ENCODE measurements around the gene DCBLD2. TPM values are rescaled to one million over a fixed set of nuclear protein-coding genes. Genes with fewer than 3 reads are reported as not detected.
"Not testable (repeated sequence)": the region's sequence is repeated elsewhere in the genome, so short reads cannot be mapped to it uniquely, and the experiment has no call there.

DCBLD2 gene
- total RNA-seq, 1 experiment from 2014 or later = 33.6 TPM

DNA sequence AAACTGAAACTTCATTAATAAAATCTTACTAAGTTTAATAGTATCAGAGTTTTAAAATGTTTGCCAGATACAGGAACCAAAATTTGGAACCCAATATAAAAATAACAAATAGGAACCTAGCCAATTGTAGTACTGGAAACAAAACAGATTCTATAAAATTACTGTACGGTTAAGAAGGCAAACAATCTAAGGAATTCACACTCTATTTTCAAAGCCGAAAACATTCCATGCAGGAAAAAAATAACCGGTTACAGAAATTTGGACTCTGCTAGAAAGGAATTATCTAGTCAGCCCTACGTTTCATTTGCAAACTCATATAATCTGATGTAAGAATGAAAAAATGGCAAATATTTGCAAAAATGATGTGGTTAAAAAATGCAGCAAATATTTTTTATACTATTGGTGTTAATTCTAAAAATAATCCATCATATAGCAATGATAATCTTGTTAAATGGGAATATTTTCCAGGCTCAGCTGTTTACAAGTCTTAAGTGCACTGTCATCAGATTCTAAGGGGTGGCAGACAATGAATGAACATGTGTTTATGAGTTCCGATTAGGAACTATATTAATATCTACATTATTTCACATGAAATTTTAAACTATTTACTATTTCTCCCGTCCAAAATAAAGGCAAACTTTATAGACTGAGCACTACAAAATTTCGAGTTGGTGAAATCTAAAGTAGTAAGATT lies 58.1 kb downstream of the DCBLD2 start:
- POLR2A ChIA-PET (ENCODE audit: low non-redundant PET) = no interaction called here
- Histone ChIP-seq H3K4me1 (ENCODE audit: insufficient read depth, low read length, poor library complexity, severe bottlenecking) (no peaks in the 10 kb centered on the region), H3K27me3 (replicated peaks; ENCODE audit: insufficient read depth, low read depth, low read length, poor library complexity) (no peaks in the 10 kb centered on the region), H3K36me3 (ENCODE audit: insufficient read depth, low read length, poor library complexity, severe bottlenecking) (no peaks in the 10 kb centered on the region), H3K9me3 (ENCODE audit: low read depth, low read length, poor library complexity, severe bottlenecking) (peaks cover 4% of the 10 kb centered on the region), H3K4me3 (ENCODE audit: low read depth, low read length, poor library complexity, severe bottlenecking) (no peak overlapping the region), H3K27ac (ENCODE audit: low read depth, low read length, poor library complexity, severe bottlenecking) (no peak overlapping the region)
- DNase-seq (ENCODE audit: low spot score) = no peak
- BruUV-seq (replicated peaks) = no TSS peak
- intact Hi-C loops (cut with micrococcal nuclease; ENCODE audit: unreplicated experiment) = no loop called here
- TF ChIP-seq CTCF (conservative IDR thresholded peaks at IDR 0.05; ENCODE audit: low read depth, low read length) = no peak
- no peak for TF ChIP-seq EZH2 (IDR thresholded peaks at IDR 0.05; ENCODE audit: borderline replicate concordance, low read depth, low read length, poor library complexity, severe bottlenecking)
- CTCF ChIA-PET = no interaction called here

DNA sequence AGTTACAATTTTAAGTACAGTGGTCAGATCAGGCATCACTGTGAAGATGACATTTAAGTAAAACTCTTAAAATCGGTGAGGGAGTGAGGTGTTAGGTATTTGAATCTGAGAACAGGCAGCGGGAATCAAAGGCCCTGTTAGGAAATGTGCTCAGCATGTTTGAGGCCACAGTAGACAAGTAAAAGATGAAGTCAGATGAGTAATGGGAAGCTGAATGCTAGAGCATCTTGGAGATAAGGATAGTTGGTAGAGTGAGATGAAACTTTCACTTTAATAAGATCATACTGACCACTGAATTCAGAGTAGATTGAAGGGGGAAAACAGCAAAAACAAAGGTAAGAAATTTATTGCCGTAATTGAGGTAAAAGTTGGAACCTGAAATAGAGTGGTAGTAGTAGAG lies 61.6 kb downstream of the DCBLD2 start:
- POLR2A ChIA-PET (ENCODE audit: low non-redundant PET) = no interaction called here
- DNase-seq (ENCODE audit: low spot score) = no peak
- no peak overlapping the region for H3K4me3 ChIP-seq (ENCODE audit: low read depth, low read length, poor library complexity, severe bottlenecking)
- CTCF ChIA-PET = no interaction called here
- no TSS peak for BruUV-seq (replicated peaks)
- no peaks in the 10 kb centered on the region for H3K9me3 ChIP-seq (ENCODE audit: low read depth, low read length, poor library complexity, severe bottlenecking)
- no peaks in the 10 kb centered on the region for H3K27me3 ChIP-seq (replicated peaks; ENCODE audit: insufficient read depth, low read depth, low read length, poor library complexity)
- no peak overlapping the region for H3K27ac ChIP-seq (ENCODE audit: low read depth, low read length, poor library complexity, severe bottlenecking)
- intact Hi-C loops (cut with micrococcal nuclease; ENCODE audit: unreplicated experiment) = no loop called here
- TF ChIP-seq EZH2 (IDR thresholded peaks at IDR 0.05; ENCODE audit: borderline replicate concordance, low read depth, low read length, poor library complexity, severe bottlenecking) (no peak), CTCF (conservative IDR thresholded peaks at IDR 0.05; ENCODE audit: low read depth, low read length) (no peak)
- no peaks in the 10 kb centered on the region for H3K36me3 ChIP-seq (ENCODE audit: insufficient read depth, low read length, poor library complexity, severe bottlenecking)
- no peaks in the 10 kb centered on the region for H3K4me1 ChIP-seq (ENCODE audit: insufficient read depth, low read length, poor library complexity, severe bottlenecking)

GRCh38 chr3:98831060-98831459 lies 70.4 kb downstream of the DCBLD2 start:
- BruUV-seq (replicated peaks); H3K27me3 ChIP-seq (replicated peaks; ENCODE audit: insufficient read depth, low read depth, low read length, poor library complexity); DNase-seq (ENCODE audit: low spot score); H3K27ac ChIP-seq (ENCODE audit: low read depth, low read length, poor library complexity, severe bottlenecking); H3K4me3 ChIP-seq (ENCODE audit: low read depth, low read length, poor library complexity, severe bottlenecking); intact Hi-C loops (cut with micrococcal nuclease; ENCODE audit: unreplicated experiment); H3K36me3 ChIP-seq (ENCODE audit: insufficient read depth, low read length, poor library complexity, severe bottlenecking); H3K9me3 ChIP-seq (ENCODE audit: low read depth, low read length, poor library complexity, severe bottlenecking); H3K4me1 ChIP-seq (ENCODE audit: insufficient read depth, low read length, poor library complexity, severe bottlenecking); CTCF ChIA-PET; POLR2A ChIA-PET (ENCODE audit: low non-redundant PET): not testable (repeated sequence)

GRCh38 chr3:98829246-98829832 lies 72.2 kb downstream of the DCBLD2 start:
- POLR2A ChIA-PET (ENCODE audit: low non-redundant PET) = interaction anchor here (0.6 kb wide), 1 partner anchor 13 kb away, joined by 3 read pairs; no protein-coding TSS in a partner anchor
- no peak for DNase-seq (ENCODE audit: low spot score)
- intact Hi-C loops (cut with micrococcal nuclease; ENCODE audit: unreplicated experiment) = loop anchor here (10.0 kb wide), 1 partner anchor 955 kb away; no protein-coding TSS in a partner anchor
- no peak overlapping the region for H3K27ac ChIP-seq (ENCODE audit: low read depth, low read length, poor library complexity, severe bottlenecking)
- peaks cover 9% of the 10 kb centered on the region for H3K4me1 ChIP-seq (ENCODE audit: insufficient read depth, low read length, poor library complexity, severe bottlenecking)
- TF ChIP-seq EZH2 (IDR thresholded peaks at IDR 0.05; ENCODE audit: borderline replicate concordance, low read depth, low read length, poor library complexity, severe bottlenecking) (no peak), CTCF (conservative IDR thresholded peaks at IDR 0.05; ENCODE audit: low read depth, low read length) (no peak)
- no peaks in the 10 kb centered on the region for H3K36me3 ChIP-seq (ENCODE audit: insufficient read depth, low read length, poor library complexity, severe bottlenecking)
- H3K27me3 ChIP-seq (replicated peaks; ENCODE audit: insufficient read depth, low read depth, low read length, poor library complexity) = no peaks in the 10 kb centered on the region
- H3K4me3 ChIP-seq (ENCODE audit: low read depth, low read length, poor library complexity, severe bottlenecking) = no peak overlapping the region
- H3K9me3 ChIP-seq (ENCODE audit: low read depth, low read length, poor library complexity, severe bottlenecking) = no peaks in the 10 kb centered on the region
- no TSS peak for BruUV-seq (replicated peaks)
- CTCF ChIA-PET = no interaction called here
